Activated CD4-positive, CD25-positive, alpha-beta regulatory T cell treated with anti-CD3 and anti-CD28 coated beads, Interleukin-2, amount 50 U/mL, for 16 hours (primary cell): ENCODE measurements around the gene LRMDA.

ENCODE experiments used
- DNase-seq: peaks from one replicate; pipeline ENCODE4 v3.0.0-alpha.2; 2020; ENCODE audit warnings: low read depth, low spot score

LRMDA gene

GRCh38 chr10:75866731-75867130 lies 435.3 kb downstream of the LRMDA start:
- DNase-seq, result no peak

GRCh38 chr10:75868574-75868973 lies 437.1 kb downstream of the LRMDA start:
- no peak for DNase-seq

GRCh38 chr10:75870039-75870645 lies 438.7 kb downstream of the LRMDA start:
- no peak for DNase-seq

- no peak for DNase-seq
Observed at GRCh38 chr10:75875740-75876139, 444.3 kb downstream of the LRMDA start.

- no peak for DNase-seq
Observed at GRCh38 chr10:75876710-75877109, 445.3 kb downstream of the LRMDA start.

GRCh38 chr10:75877877-75878276 lies 446.5 kb downstream of the LRMDA start:
- DNase-seq, result no peak

GRCh38 chr10:75878586-75878985 lies 447.2 kb downstream of the LRMDA start:
- no peak for DNase-seq

GRCh38 chr10:75880031-75880775 lies 448.8 kb downstream of the LRMDA start:
- DNase-seq, result no peak

GRCh38 chr10:75883081-75884072 lies 452.0 kb downstream of the LRMDA start:
- DNase-seq, result no peak

- no peak for DNase-seq
Observed at GRCh38 chr10:75884808-75885207, 453.4 kb downstream of the LRMDA start.

GRCh38 chr10:75887369-75887768 lies 455.9 kb downstream of the LRMDA start:
- DNase-seq, result no peak

- no peak for DNase-seq
Observed at GRCh38 chr10:75887992-75888680, 456.7 kb downstream of the LRMDA start.

- DNase-seq, result no peak
Observed at GRCh38 chr10:75889051-75889450, 457.6 kb downstream of the LRMDA start.

GRCh38 chr10:75894761-75895160 lies 463.3 kb downstream of the LRMDA start:
- no peak for DNase-seq

GRCh38 chr10:75895259-75895658 lies 463.8 kb downstream of the LRMDA start:
- no peak for DNase-seq

GRCh38 chr10:75899816-75900390 lies 468.5 kb downstream of the LRMDA start:
- DNase-seq, result no peak

- no peak for DNase-seq
Observed at GRCh38 chr10:75902816-75903215, 471.4 kb downstream of the LRMDA start.

GRCh38 chr10:75904499-75905283 lies 473.3 kb downstream of the LRMDA start:
- DNase-seq, result no peak

GRCh38 chr10:75905490-75905889 lies 474.1 kb downstream of the LRMDA start:
- DNase-seq, result no peak

GRCh38 chr10:75910032-75910431 lies 478.6 kb downstream of the LRMDA start:
- DNase-seq, result no peak
